Activated gamma-delta T cell treated with Interleukin-2 at 50 U/mL for 16 hours (primary cell): ENCODE data around the gene KRT36.

ENCODE experiments used
- DNase-seq: peaks from one replicate; pipeline ENCODE4 v3.0.0-alpha.2; 2020

The KRT36 gene

DNA sequence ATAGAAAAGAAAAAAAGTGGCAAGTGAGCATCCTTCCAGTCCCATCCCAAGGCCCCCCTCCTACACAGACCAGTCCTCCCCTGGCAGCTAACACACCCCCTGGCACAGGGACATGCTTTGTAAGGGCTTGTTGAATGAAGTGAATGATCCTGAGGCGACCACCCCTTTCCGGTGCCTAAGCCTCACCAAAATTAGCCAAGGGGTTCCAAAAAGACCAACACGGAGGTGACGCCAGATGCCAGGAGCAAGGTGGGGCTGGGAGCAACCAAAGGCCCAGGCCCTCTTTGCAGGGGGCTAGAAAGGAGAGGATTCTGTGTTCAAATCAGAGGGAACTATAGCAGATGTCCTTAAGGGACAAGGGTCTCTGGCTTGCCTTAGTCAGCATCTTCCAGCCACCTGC, 14.3 kb downstream of the KRT36 start:
- DNase-seq = no peak

DNA sequence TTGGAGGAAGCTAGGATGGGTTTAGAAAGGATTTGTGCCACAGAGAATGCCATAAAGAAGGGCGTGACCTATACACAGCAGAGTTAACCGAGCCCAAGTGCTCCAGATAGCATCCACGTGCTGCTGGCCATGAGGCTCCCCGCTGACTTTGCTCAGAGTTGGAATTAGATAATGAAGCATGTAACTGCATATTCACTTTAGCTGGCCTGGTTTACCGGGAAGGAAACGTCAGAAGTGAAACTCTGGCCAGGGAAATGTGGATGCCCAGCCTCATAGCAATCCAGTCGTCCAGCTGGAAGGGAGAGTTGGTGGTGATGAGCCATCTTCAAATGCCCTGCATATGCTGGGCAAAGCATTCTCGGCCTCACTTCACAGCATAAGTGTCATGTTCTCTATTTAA, 14.8 kb downstream of the KRT36 start:
- no peak for DNase-seq

DNA sequence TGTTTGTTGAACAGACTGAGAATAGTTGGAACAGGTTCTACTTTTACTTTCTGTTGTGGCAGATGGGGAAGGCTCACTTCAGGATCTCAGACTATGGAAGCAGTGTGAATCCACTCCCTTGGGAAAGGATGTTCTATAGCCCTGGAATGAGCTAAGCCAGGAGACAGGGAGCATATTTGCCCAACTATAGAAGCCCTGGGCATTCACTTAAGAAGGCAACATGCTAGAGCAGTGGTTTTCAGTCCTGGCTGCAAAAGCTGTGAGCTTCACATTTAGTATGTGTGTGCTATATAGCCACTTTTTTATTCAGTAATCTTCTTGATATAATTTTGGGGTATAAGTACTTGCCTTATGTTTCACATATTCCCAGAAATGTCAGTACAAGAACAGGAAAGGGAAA, 21.4 kb downstream of the KRT36 start:
- no peak for DNase-seq

DNA sequence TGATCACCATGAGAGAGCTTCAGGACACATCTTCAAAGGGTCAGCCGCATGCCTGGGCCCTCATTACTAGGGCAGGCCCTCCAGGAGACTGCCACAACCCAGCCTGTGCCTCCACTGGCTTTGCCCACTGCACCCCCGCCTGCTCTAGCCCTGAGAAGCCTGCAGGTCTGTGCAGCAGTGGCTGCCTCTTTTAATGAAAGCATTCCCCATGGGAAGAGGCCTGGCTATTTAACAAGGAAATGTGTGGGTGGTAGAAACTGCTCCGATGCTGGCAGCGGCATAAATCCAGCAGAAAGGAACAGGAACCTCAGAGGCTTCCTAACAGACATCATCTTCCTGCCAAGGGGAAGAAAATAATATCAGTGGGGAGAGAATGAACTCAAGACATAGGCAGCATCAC, 22.1 kb downstream of the KRT36 start:
- no peak for DNase-seq

DNA sequence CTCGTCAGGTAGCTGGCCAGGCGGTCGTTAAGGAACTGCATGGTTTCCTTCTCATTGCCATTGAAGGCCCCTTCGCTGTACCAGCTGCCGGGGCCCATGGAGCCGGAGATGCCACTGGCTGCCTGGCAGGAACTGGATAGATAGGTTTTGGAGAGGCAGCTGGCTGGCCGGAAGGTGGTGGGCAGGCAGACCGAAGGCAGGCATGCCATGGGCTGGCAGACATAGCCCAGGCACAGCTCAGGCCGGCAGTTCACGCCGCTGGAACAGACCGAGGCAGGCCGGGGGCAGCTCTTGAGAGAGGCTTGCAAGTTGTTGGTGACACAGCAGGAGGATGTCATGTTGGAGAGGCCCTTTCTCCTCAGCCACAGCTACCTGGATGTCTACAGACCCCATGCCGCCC, 22.7 kb downstream of the KRT36 start, which contains the start of gene KRT32:
KRT32 (minus strand) TSS at position 399 of the 400 bp plus-strand sequence; CDS start at position 338, 61 bp downstream.
- DNase-seq = no peak

DNA sequence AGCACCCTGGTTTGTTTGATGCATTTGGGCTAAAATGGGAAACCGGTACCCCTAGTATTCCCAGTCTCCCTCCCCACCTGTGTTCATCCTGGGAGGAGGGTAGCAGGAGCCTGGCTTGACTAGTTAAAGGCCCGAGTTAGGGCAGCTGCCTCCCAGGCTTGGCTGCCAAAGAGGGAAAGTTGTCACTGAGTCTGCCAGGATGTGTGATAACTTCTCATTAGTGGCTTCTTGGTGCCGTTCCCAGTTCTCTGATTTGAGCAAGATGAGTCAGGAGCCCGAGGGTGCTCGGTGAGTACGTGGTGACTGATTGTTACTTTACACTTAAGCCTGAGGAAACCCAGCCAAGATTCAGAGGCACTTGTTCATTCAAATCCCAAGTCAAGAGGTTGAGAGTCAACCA, 25.0 kb downstream of the KRT36 start:
- no peak for DNase-seq

DNA sequence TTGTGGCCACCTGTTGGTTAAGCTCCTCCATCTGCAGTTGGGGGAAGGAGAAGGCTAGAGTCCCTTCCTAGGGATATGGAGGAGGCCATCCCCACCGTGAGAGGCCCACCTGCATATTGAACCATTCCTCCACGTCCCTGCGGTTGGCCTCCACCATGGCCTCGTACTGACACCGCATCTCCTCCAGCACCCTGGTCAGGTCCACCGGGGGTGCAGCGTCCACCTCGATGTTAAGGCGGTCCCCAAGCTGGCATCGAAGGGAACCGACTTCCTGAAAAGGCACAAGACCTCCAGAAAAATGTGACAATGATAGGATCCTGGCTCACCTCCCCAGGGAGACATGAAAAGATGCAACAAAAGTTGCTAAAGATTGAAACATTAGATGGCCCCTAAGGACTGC, 25.5 kb downstream of the KRT36 start:
- no peak for DNase-seq

DNA sequence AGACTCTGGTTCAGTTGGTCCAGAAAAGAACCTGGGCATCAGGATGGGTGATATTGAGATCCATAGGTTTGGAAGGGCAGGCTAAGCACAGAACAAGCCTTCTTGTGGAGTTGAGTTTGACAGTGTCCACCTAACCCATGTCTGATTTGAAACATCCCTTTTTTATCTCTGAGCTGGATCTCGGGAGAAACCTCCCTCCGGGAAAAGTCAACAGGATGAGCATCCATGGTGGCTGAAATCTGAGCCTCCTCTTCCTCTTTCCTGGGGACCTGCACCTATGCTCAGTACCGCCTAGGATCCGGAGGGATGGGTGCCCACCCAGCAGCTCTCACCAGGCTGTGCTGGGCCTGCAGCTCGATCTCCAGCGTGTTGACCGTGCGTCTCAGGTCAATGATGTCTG, 26.0 kb downstream of the KRT36 start:
- DNase-seq = no peak

DNA sequence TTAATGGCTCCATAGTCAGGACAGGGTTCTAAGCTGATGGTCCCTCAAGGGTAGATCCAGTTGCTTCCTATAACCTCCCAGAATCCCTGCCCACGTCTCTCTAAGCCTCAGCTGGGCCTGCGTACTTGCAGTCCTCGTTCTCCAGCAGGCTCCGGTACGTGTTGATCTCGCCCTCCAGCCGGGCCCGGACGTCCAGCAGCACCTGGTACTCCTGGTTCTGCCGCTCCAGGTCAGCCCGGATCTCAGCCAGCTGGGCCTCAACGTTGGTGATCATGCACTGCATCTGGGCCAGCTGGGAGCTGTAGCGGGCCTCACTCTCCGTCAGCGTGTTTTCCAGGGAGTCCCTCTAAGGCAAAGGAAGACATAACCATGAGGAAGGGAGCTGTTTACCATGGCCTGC, 27.0 kb downstream of the KRT36 start:
- DNase-seq = no peak

DNA sequence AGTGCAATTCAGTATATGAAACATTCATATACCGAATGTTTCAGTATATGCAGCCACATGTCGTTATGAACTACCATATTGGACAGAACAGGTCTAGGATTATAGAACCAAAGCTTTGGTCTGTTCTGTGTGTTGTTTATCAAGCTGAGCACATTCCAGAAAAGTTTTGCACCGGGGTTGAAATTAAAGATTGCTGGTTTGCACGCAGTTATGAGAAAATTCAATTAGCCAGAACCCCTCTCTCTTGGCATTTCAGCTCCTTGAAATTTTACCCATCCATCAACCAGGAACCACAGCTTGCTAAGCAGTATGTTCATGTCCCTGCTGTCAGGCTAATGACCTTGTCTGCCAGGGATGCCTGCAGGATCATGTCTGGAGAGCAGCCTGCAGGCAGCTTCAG, 32.0 kb downstream of the KRT36 start:
- no peak for DNase-seq

DNA sequence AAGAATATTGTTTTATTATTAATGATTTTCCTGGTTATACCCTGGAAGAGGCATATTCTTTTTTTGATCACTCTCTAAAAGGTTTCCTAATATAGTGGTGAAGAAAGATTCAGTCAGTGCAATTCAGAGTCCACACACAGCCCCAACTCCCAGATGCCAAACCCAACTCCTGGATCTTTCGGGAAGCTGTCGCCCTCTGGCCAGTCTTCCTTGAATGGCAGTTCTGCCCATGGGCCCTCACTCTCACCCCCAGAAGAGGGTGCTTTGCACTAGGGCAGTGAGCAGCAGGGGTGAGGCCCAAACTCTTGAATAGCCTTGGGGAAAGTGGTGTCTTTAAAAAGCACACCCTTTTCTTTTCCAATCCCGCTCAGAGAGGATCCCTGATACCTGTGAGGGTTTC, 33.5 kb downstream of the KRT36 start:
- no peak for DNase-seq

DNA sequence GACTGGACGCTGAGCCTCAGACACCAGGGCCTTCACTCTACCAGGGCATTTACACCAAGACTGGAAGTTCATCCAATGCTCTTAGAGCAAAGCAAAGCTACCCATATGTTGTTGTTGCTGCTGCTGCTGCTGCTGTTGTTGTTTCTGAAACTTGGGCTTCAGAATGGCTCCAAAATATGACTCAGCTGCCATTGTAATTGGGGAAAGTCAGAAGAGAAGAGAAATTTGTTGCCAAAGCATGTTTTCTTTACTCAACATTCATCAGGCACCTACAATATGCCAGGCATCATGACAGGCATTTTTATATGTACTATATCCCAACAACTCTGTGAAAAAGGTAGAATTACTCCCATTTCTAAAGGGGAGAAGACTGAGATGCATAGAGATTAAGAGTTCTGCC, 34.5 kb downstream of the KRT36 start:
- DNase-seq = no peak

DNA sequence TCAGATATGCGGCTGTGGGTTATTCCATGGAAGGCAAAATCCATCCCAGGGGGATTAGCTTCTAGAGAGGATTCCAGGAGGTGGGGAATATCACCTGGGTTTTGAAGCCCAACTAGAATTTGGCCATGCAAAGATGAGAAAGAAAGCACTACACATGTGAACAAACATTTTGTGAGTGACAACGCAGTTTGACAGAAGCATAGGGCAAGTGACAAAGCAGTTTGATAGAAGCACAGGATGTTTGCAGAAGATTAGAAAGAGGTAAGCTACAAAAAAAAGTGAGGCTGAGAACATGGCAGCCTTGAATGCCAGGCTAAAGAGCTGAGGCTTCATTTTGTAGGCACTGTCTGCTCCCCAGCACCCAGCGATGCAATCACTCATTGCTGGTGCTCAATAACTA, 36.6 kb downstream of the KRT36 start:
- no peak for DNase-seq

DNA sequence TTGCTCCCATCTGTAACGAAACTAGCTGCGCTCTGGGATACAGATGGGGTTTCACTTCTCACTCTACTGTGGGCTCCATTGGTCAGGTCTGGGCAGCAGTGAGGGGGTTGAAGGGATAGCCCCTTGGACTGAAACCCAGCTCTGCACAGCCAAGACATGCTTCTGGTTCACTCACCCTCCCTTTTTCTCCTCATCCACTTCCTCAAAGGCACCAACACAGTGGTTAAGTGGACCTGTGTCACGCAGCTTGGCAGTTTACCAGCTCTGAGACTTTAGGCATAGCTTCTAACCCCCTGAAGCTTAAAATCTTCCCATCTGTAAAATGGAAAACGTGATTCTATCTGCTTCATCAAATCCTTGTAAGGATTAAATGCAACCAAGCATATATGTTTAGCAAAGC, 37.4 kb downstream of the KRT36 start:
- DNase-seq = no peak

DNA sequence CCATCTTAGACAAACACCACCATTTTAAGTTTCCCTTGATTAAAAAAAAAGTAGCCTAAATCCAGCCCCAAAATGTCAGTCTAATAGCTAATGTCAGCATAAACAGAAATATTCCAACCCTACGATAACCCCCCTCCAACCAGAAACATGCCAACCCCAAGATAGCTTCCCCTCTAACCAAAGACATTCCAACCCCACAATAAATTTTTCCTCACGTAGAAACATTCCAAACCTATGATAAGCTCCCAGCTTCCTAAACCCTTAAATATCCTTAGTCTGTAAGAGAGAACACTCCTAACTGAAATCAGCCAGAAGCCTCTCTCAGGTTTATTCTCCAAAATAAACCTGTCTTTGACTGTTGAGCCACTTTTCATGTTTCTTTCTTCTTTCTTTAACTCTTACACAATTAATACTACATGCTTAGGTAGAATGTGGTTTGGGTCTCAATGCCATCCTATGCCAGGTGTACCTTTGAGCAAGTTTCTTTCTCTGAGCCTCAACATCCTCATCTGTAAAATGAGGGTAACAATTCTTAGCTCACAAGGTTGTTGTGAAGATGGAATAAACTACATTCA, 38.5 kb downstream of the KRT36 start:
- no peak for DNase-seq

DNA sequence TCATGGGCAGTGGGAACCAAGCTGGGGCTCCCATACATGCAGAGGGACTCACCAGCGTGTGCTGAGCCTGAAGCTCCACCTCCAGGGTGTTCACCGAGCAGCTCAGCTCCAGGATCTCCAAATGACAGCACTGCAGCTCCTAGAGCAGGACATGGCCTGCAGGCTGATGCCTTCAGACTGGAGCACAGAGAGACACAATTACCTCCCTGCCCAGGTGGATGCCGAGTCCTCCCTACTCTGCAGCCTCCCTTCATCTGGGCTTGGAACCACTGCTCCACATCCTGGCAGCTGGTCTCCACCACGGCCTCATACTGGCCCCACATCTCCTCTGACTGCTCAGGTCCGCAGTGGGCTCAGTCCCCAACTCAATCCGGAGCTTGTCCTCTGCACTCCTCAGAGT, 40.7 kb downstream of the KRT36 start:
- DNase-seq = no peak

DNA sequence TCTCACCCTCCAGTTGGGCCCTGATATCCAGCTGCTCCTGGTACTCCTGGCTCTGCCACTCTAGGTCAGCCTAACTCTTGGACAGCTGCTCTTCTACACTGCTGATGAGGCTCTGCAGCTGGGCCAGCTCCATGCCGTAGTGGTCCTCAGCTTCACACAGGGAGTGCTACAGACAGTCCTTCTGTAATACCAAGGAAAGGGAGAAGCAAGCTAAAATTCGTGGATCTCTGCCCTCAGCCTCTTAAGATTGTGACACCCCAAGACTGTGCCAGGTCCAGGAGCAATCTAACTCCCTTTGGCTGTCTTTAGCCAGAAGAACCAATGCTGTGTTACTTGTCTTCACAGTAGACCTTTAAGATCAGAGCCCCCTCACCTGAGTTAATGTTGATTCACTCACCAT, 41.2 kb downstream of the KRT36 start:
- no peak for DNase-seq

DNA sequence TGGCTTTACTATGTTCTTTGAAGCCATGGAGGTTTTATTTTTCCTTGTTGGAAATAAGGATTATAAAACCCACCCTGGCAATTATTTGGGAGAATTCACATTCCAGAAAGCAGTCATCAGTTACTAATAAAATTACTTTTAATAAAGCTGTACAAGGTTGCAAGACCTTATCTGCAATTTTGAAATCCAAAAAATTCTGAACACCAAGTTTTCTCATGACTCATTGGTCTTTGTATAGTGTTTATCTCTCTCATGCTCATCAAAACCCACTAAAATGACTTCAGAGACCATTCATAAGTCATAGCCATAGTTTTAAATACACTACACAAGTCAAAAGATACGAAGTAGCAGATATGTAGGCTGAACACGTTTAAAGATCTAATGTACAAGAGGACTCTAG, 42.9 kb downstream of the KRT36 start:
- DNase-seq = no peak

DNA sequence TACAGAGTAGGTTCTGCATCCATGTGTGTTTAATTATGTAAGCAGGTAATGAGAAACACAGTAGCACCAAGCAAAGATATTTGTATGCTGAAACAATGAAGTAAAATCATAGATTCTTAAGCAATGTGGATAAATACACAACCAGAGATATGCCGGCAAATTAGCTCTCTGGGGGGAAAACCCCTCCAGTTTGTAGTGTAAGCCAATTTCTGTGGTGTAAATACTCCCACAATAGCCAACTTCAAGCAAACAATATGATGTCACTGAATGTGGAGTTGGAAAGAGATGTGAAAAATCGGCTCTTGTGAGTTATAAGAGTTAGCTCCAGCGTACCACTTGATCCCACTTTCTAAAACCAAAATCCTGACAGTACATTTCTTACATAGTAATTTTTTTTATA, 45.1 kb downstream of the KRT36 start:
- DNase-seq = no peak

DNA sequence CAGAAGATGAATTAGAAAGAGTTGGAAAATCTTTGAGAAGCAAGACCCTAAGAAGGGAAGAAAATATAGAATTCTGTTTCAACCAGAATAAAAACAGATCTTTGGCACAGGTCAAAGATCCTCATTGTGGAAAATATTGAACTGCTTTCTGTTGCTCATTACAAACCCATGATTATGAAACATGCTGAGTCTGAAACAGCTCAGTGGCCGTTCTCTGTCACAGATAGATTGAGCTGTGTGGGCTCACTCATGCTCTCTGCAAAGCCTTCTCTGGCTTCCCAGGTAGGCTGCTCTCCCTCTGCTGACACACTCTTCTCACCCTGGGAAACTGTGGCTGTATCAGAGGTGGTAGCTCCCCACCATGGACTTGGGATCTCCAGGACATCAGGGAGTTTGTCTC, 45.5 kb downstream of the KRT36 start:
- DNase-seq = no peak

DNA sequence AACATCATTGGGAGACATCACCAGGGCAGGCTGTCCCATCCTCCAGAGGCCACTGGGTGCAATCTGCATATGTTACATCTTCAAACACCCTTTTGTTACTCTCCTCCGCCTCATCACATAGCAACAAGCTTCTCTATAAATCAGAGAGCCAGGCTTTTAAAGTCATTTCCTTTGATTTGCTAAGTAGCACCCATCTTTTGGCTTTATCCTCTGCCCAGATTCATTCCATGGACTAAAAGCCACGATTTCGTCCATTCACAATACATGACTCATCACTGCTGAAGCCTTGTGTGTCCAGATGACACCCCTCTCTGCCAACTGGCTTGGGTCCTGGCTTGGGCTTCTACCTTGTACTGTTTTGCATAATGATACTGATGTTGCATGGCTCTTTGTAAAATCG, 47.0 kb downstream of the KRT36 start:
- no peak for DNase-seq

DNA sequence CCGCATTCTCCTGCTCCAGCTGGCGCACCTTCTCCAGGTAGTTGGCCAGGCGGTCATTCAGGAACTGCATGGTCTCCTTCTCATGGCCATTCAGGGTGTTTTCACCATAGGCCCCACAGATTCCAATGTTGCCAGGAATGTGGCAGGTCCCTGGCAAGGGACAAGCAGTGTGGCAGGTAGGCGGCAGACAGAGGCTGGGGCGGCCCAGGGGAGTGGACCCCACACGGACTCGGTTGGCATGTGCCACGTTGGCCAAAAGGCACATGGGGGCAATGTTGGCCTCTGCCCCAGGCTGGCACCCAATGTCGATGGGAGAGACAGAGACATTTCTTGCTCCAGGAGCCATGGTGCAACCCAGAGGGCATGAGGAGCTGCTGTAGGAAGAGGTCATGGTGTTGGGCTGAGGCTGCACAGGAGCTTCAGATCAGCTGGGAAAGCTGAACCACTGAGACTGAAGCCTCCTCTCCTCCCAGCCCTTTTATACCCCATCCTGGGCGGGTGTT, 49.1 kb downstream of the KRT36 start, which contains the start of gene KRT38:
KRT38 (minus strand) TSS at position 453 of the 503 bp plus-strand sequence; CDS start at position 391, 62 bp downstream.
- no peak for DNase-seq

DNA sequence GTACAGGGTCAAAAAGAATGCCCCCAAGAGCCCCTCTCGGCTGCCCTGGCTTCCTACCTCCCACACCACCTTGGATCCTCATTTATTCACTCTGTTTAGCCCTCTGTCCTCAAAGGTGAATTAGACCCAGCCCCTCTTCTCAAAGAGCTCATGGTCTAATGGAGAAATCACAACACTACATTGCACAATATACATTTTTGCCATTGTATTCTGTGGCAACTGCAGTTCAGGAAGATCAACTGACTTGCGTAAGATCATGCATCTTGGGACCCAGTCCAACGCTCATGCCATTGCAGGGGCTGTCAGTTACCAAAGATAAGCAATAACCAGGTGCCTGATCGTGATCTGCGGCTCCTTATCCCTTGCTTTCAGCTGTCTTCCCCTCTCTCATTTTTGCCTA, 50.3 kb downstream of the KRT36 start:
- DNase-seq = no peak

DNA sequence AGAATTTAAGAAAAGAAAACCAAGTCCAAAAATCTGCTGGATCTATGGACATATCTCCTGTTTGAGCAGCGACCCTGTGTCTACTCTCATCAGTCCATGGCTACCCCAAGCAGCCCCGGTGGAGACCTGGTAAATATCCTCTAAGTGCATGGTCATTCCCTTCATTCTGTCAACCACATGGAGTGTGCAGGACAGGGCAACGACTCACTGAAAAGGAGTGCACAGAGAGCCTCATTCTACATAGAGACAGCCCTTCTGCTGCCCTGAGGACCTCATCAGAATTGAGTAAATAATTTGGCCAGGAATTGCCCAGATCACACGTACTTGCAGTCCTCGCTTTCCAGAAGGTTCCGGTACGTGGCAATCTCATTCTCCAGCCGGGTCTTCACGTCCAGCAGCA, 51.9 kb downstream of the KRT36 start:
- DNase-seq = no peak

DNA sequence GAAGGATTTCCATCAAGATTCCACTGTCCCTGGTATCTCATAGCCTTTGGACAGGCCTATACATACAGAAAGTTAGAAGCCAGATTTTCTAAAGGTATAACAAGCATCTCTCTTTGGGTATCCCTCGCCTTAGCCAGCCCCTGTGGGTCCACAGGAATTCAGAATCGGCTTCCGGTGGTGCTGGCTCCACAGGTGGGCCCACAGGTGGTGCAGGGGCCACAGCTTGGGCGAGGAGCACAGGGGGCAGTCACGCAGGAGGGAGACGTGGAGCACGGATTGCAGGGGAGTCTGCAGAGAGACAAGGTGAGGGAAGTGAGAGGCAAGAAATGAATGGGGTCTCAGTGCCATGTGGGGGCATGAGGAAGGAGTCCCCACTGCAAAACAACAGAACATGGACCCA, 52.5 kb downstream of the KRT36 start:
- no peak for DNase-seq
